GM10266 (cell line): ENCODE data around the gene RHOBTB3.

Experiments
- DNase-seq: peaks from one replicate; pipeline ENCODE4 v3.0.0; 2012; ENCODE audit errors: extremely low spot score
- CTCF ChIP-seq: IDR thresholded peaks from 2 replicates; pipeline ENCODE4 v1.5.1; 2012; ENCODE audit warnings: mild to moderate bottlenecking, low read depth; ENCODE audit not compliant: control insufficient read depth, insufficient read depth; ENCODE audit errors: missing control alignments

Gene RHOBTB3

GRCh38 chr5:95794070-95794516 is 63.0 kb downstream of the RHOBTB3 start:
- DNase-seq: no peak
- TF ChIP-seq CTCF: no peak

- no peak for TF ChIP-seq CTCF
- DNase-seq: no peak
Measured at GRCh38 chr5:95797301-95797700, 66.2 kb downstream of the RHOBTB3 start.

GRCh38 chr5:95798048-95798447 is 66.9 kb downstream of the RHOBTB3 start:
- TF ChIP-seq CTCF: no peak
- DNase-seq: no peak

DNA sequence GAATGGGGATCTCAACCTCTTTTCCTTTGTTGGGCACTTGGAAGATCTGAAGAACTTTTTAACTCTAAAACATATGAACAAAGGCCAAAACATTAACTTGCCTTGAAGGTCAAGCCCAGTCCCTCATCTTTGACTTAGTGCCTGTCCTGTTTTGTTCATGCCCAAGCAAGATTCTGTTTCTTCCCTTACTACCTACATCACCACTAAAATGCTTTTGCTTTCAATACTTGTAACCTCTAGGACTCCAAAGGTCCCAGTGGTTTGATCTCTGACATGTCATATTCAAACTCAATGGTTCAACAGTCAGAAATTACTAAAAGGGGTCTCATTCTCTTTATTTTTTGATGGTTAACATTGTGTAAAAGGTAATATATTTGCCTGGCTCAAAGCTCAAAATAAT is 67.4 kb downstream of the RHOBTB3 start:
- no peak for DNase-seq
- TF ChIP-seq CTCF: no peak

DNA sequence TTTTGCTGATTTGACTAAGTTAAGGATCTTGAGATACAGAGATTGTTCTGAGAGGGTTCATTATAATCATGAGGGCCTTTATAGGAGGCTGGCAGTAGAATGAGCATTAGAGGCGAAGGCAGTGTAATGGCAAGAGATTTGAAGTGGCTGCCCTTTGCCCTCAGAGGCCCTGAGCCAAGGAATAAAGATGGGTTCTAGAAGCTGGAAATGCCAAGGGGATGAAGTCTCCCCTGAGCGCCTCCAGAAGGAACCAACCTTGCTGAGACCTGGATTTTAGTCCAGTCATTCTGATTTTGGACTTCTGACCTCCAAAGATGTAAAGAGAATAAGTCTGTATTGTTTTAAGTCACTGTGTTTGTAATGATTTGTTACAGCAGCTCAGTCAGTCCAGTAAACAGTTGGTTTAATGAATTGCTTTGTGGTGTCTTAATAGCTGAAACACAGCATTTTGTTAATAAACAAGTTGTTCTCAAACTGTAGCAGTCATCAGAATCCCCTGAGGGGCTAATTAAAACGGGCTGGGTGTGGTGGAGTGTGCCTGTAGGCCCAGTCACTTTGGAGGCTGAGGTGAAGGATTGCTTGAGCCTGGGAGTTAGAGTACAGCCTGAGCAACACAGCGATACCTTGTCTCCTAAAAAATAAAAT is 68.2 kb downstream of the RHOBTB3 start:
- no peak for TF ChIP-seq CTCF
- no peak for DNase-seq

DNA sequence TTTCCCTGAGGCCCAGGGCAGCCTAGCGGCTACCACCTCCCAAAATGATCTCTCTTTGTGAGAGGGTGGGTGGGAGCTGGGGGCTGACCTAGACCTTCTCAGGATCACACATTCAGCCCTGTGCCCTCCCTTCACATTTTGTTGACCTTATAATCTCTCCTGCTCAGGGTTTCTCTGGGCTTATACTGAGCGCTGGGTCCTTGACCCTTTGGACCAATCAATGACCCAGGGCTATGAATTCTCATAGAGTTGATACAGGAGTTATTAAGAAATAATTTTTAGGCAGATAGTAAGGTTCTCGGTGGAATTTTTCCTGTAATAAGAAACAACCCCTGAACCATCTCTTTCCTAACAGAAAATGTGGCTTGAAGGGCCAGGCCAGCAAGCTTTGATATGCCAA is 69.4 kb downstream of the RHOBTB3 start:
- TF ChIP-seq CTCF: no peak
- DNase-seq: no peak

DNA sequence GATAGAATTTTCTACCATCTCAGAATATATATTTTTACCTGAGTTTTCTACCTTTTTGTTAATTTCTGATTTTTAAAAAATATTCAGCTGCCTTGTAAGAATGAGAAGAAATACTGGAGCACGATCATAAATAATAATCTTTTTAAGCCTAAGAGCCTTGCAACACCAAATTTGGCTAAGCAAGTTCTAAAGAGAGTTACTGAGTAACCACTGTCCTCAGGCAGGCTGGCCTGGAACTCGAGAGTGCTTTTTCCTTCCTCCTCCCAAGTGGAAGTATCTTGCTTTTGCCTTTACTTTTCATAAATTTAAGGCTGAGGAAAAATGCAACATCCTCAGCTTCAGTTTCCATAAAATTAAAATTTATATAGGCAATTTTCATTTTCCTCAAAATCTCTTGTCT is 70.4 kb downstream of the RHOBTB3 start:
- no peak for TF ChIP-seq CTCF
- DNase-seq: no peak
